Panc1 (cell line): ENCODE results near the gene SENP1. TPM values are rescaled to one million over a fixed set of nuclear protein-coding genes. Genes with fewer than 3 reads are reported as not detected.

Source experiments
- ATAC-seq: fragments of 200-7000 bp; cut with Tn5 transposase; 2 replicates; pipeline ENCODE4 v1.9.1; 2020; ENCODE audit warnings: mild to moderate bottlenecking, moderate library complexity
- BruUV-seq: library from RNA; stranded (reverse); fragments of 400-500 nt; replicated peaks from 2 replicates; lab custom pipeline; 2021; lab: Mats Ljungman, UMichigan
- CTCF ChIA-PET: fragments of 300-600 bp; sonication (Branson Sonifier 250); formaldehyde crosslinking; loops from one replicate; lab custom pipeline; 2022; ENCODE audit warnings: antibody characterized with exemption; lab: Charles Lee
- POLR2A ChIA-PET: fragments of 300-600 bp; sonication (Branson Sonifier 250); formaldehyde crosslinking; loops from one replicate; lab custom pipeline; 2022; ENCODE audit warnings: antibody characterized with exemption; lab: Charles Lee
- DNase-seq: peaks from one replicate; pipeline ENCODE4 v3.0.0-alpha.2; 2010; ENCODE audit warnings: low read depth, low spot score
- H3K27ac ChIP-seq: 2 replicates; pipeline ENCODE4 v1.5.1; 2011; ENCODE audit warnings: mild to moderate bottlenecking, low read length, inconsistent platforms
- H3K27me3 ChIP-seq: fragments of 200-500 bp; sonication (Bioruptor generic); 2 replicates; pipeline ENCODE4 v1.6.0; 2014; ENCODE audit warnings: low read length, inconsistent platforms; ENCODE audit not compliant: control insufficient read depth, insufficient read depth
- H3K36me3 ChIP-seq: fragments of 200-500 bp; sonication (Bioruptor generic); 2 replicates; pipeline ENCODE4 v1.5.1; 2014; ENCODE audit warnings: inconsistent platforms, mild to moderate bottlenecking, low read length, moderate library complexity; ENCODE audit not compliant: control insufficient read depth, insufficient read depth
- H3K4me1 ChIP-seq: 2 replicates; pipeline ENCODE4 v1.5.1; 2011; ENCODE audit warnings: inconsistent platforms, mild to moderate bottlenecking, low read length, moderate library complexity; ENCODE audit not compliant: control insufficient read depth, insufficient read depth
- H3K4me3 ChIP-seq, 2 experiments: 2 replicates each; pipeline ENCODE4 v1.5.1; 2011 to 2012; ENCODE audit warnings: low read depth in 2 of 2, low read length in 2 of 2, mild to moderate bottlenecking in 2 of 2, inconsistent platforms in 1 of 2, moderate library complexity in 1 of 2
- H3K9me3 ChIP-seq: fragments of 200-500 bp; sonication (Bioruptor generic); 2 replicates; pipeline ENCODE4 v1.5.1; 2014; ENCODE audit warnings: low read depth, mild to moderate bottlenecking, inconsistent platforms, low read length, moderate library complexity; ENCODE audit not compliant: control insufficient read depth, insufficient read depth
- POLR2AphosphoS5 ChIP-seq: IDR thresholded peaks from 2 replicates; pipeline ENCODE4 v1.6.1; 2012; ENCODE audit warnings: mild to moderate bottlenecking, low read depth, low read length, moderate library complexity
- REST ChIP-seq, 2 experiments: IDR thresholded peaks; 2 replicates each; pipeline ENCODE4 v1.6.1; 2011 to 2012; ENCODE audit warnings: low read depth in 2 of 2, control low read depth in 1 of 2, low read length in 1 of 2, mild to moderate bottlenecking in 1 of 2, moderate library complexity in 1 of 2; ENCODE audit not compliant: insufficient read depth in 1 of 2
- SIN3A ChIP-seq: IDR thresholded peaks from 2 replicates; pipeline ENCODE4 v1.6.1; 2012; ENCODE audit warnings: low read depth, mild to moderate bottlenecking, low read length, moderate library complexity, borderline replicate concordance; ENCODE audit not compliant: insufficient read depth
- TCF7L2 ChIP-seq: IDR thresholded peaks from 2 replicates; pipeline ENCODE4 v1.6.1; 2011; ENCODE audit warnings: mild to moderate bottlenecking, low read depth, low read length, inconsistent platforms
- in situ Hi-C: cut with HindIII; loops from 2 replicates; pipeline ENCODE4 v1.10.0; 2016; ENCODE audit warnings: low sequenced_read_pairs, low pct_unique_long_range_greater_than_20kb
- intact Hi-C: fragments of 100-400 bp; cut with micrococcal nuclease; formaldehyde crosslinking; loops from one replicate; pipeline ENCODE4 v1.10.0; 2022; ENCODE audit not compliant: unreplicated experiment
- total RNA-seq: library from RNA; stranded (reverse); gene quantifications from one replicate; pipeline ENCODE4 v1.2.1, GENCODE V29; 2021; ENCODE audit not compliant: unreplicated experiment
- TF ChIP-seq, protein P1 (sequence below): fragments of 450-650 bp; IDR thresholded peaks from 2 replicates; pipeline ENCODE4 v1.5.1; 2017; ENCODE audit warnings: mild to moderate bottlenecking

The SENP1 gene
- total RNA-seq, 1 experiment from 2014 or later: 35.2 TPM

GRCh38 chr12:48084841-48085460 lies 20.9 kb downstream of the SENP1 start:
- H3K27ac ChIP-seq: no peak overlapping the region
- H3K27me3 ChIP-seq: no peaks in the 10 kb centered on the region
- H3K36me3 ChIP-seq: peaks cover 26% of the 10 kb centered on the region; the same call in 1 of the 2 replicates
- no TSS peak for BruUV-seq
- POLR2A ChIA-PET: no interaction called here
- ATAC-seq: no peak
- intact Hi-C loops (loop anchor here (10.0 kb wide), 1 partner anchor 80 kb away; no protein-coding TSS in a partner anchor), in situ Hi-C loops (no loop called here)
- H3K4me1 ChIP-seq: no peaks in the 10 kb centered on the region
- no peak for TF ChIP-seq POLR2AphosphoS5
- TF ChIP-seq, protein P1, sequence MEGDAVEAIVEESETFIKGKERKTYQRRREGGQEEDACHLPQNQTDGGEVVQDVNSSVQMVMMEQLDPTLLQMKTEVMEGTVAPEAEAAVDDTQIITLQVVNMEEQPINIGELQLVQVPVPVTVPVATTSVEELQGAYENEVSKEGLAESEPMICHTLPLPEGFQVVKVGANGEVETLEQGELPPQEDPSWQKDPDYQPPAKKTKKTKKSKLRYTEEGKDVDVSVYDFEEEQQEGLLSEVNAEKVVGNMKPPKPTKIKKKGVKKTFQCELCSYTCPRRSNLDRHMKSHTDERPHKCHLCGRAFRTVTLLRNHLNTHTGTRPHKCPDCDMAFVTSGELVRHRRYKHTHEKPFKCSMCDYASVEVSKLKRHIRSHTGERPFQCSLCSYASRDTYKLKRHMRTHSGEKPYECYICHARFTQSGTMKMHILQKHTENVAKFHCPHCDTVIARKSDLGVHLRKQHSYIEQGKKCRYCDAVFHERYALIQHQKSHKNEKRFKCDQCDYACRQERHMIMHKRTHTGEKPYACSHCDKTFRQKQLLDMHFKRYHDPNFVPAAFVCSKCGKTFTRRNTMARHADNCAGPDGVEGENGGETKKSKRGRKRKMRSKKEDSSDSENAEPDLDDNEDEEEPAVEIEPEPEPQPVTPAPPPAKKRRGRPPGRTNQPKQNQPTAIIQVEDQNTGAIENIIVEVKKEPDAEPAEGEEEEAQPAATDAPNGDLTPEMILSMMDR: no peak
- TF ChIP-seq SIN3A: no peak
- TF ChIP-seq REST (IDR thresholded peaks at IDR 0.05; ENCODE audit: insufficient read depth in 1 of 2, low read depth in 2 of 2, low read length in 1 of 2): no peak
- no peak for TF ChIP-seq TCF7L2
- DNase-seq: no peak
- H3K9me3 ChIP-seq: no peaks in the 10 kb centered on the region
- no peak overlapping the region for H3K4me3 ChIP-seq
- CTCF ChIA-PET: interaction anchor here (0.7 kb wide), 3 partner anchors 22 to 65 kb away, joined by 3 to 12 read pairs (median 3); no protein-coding TSS in a partner anchor

DNA sequence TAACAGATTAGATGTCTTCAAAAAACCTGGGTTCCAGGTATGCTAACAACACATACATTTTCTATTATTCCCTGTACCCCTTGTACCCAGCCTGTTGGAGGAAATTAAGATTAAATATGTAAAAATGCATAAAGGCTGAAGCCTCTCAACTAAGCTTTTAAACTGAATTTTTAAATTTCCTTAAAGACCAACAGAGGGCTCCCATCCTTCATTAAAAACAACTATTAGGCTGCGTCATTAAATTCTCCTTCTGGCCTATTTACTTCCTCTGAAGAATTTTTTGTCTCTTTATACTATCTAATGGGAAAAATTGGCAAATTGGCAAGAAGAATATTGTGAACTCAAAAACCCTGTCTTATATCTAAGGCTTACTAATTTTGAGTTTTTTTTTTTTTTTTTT lies 21.8 kb downstream of the SENP1 start:
- intact Hi-C loops: loop anchor here (10.0 kb wide), 1 partner anchor 81 kb away; no protein-coding TSS in a partner anchor

More for the DNA sequence above, 21.8 kb downstream of the SENP1 start:
- in situ Hi-C loops: no loop called here
- no TSS peak for BruUV-seq
- no peak overlapping the region for H3K4me3 ChIP-seq
- H3K36me3 ChIP-seq: peaks cover 25% of the 10 kb centered on the region; the same call in 1 of the 2 replicates
- H3K27me3 ChIP-seq: no peaks in the 10 kb centered on the region
- no peaks in the 10 kb centered on the region for H3K9me3 ChIP-seq
- H3K4me1 ChIP-seq: no peaks in the 10 kb centered on the region
- ChIA-PET CTCF (interaction anchor here (0.7 to 1.0 kb wide), 5 partner anchors 32 to 155 kb away, joined by 3 to 12 read pairs (median 7); no protein-coding TSS in a partner anchor), POLR2A (no interaction called here)
- TF ChIP-seq REST (IDR thresholded peaks at IDR 0.05; ENCODE audit: insufficient read depth in 1 of 2, low read depth in 2 of 2, low read length in 1 of 2) (no peak), POLR2AphosphoS5 (no peak), SIN3A (no peak), TCF7L2 (no peak)
- TF ChIP-seq, protein P1: no peak; the same call in 1 of the 2 replicates
- ATAC-seq (no peak), DNase-seq (no peak)
- H3K27ac ChIP-seq: no peak overlapping the region
